NCI-H345 (cell line): ENCODE measurements around the gene DTWD2.
"Not testable (repeated sequence)": the region's sequence is repeated elsewhere in the genome, so short reads cannot be mapped to it uniquely, and the experiment has no call there.

Experiments used
- DNase-seq: peaks from one replicate; lab custom pipeline; 2025; lab: John Stamatoyannopoulos, UW

Gene DTWD2

DNA sequence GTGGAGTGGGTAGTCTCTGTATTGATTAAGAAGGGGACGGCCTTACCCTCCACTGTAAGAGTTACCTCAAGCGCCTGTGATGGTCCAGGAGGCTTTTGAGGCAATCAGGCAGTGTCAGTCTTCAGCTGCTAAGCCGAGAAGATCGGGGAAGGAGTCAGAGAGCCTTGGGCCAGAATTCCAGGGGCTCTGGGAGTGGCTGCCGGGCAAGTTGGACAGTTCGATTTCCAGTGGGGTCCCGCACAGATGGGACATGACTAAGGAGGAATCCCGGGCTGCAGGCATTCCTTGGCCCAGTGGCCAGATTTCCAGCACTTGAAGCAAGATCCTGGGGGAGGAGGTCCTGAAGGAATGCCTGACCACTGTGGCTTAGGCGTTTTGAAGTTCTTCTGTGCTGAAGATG is 38.0 kb downstream of the DTWD2 start:
- not testable (repeated sequence) for DNase-seq

GRCh38 chr5:118946138-118946800 is 42.1 kb downstream of the DTWD2 start:
- DNase-seq = no peak

- no peak for DNase-seq
These were observed 50.8 kb downstream of the DTWD2 start for GRCh38 chr5:118937393-118938061.

- DNase-seq = no peak
These were observed 54.6 kb downstream of the DTWD2 start for GRCh38 chr5:118933703-118934102.

DNA sequence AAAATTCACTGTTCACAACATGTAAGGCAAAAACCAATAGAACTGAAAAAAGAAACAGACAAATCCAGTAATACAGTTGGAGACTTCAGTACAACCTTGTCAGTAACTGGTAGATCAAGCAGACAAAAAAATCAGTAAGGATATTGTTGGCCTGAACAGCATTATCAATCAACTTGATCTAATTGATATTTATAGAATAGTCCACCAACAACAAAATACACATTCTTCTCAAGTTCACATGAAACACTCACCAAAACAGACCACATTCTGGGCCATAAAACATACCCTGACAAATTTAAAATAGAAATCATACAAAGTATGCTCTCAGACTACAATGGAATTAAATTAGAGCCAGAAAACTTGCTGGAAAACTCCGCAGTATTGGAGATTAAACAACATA is 56.8 kb downstream of the DTWD2 start:
- no peak for DNase-seq

DNA sequence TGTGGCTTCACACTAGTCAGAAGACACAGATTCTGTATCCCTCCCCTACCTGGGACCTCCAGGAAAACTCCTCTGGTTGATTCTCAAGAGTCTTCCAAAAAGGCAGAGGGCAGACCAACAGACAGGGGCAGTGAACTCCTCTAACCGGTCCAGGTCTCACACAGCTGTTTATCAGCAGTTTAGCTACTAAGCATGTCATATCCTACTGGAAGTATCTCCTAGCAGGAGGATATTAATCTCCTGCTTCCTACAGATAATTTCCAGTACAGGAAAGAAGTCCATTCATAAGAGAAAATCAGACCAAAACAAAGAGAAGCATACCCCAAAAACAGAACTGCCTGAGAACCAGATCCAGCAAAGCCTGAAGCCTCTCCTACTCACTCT is 64.3 kb downstream of the DTWD2 start:
- no peak for DNase-seq

DNA sequence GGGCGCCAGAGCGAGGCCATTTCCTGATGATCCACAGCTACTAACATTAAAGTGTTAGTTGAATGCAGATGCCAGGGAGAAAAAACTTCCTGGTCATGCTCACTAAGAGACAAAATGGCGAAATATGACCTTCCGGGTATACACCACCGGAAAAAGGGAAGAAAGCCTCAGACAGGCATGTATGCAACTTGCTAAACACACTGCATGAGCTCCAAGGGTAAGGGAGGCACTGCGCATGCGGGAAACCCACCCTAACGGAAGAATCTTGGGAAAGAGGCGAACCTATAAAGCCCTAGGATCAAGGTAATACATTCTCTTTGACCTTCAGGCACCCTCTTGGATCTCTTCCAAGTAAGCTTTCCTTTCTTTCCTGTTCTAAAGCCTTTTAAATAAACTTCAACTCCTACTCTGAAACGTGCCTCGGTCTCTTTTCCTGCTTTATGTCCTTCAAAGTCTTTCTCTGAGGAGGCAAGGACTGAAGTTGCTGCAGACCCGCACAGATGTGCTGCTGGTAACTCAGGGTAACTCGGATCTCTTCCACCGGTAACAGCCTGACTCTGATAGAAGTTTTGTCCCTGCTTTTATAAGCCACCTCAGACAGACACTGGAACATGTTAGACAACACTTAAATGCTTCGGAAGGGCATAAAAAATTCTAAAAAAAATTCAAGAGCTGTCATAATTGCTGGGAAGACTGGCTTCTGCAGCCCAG is 64.9 kb downstream of the DTWD2 start:
- no peak for DNase-seq

- DNase-seq = no peak
These were observed 66.5 kb downstream of the DTWD2 start for GRCh38 chr5:118921866-118922265.

DNA sequence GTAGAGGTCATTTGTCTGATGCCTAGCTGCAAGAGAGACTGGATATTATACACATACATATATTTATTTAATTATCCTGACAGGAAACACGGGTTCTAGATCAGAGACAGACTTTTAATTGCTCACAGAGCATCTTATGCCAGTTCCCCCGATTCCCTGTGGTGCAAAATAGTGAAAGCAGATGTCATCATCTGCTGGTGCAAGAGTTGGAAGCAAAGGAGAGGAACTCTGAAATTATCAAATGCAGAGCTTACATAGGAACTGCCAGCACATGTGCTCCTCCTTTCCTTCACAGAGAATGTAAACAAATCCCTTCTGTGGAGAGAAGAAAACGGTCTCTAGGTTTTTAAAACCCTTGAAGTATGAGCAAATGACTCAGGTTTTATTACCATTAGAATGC is 69.3 kb downstream of the DTWD2 start:
- DNase-seq = no peak

- no peak for DNase-seq
These were observed 70.1 kb downstream of the DTWD2 start for GRCh38 chr5:118918232-118918631.

- not testable (repeated sequence) for DNase-seq
These were observed 80.8 kb downstream of the DTWD2 start for GRCh38 chr5:118907536-118907935.

DNA sequence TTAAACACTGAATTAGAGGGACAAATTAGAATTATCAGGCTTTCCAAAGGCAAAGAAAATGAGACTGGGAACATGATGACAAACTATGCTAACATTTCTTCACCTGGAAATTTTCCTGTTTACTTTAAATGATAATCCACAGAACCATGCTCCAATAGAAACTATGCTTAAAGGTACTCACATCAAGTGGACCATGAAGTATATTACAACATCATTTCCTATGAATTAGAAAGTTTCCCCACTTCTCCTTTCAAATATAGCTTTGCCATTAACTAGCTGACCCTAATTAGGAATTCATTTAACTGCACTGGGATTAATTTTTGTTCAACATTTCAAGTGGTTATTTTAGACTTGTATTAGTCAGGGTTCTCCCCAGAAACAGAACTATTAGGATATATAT is 81.4 kb downstream of the DTWD2 start:
- no peak for DNase-seq

DNA sequence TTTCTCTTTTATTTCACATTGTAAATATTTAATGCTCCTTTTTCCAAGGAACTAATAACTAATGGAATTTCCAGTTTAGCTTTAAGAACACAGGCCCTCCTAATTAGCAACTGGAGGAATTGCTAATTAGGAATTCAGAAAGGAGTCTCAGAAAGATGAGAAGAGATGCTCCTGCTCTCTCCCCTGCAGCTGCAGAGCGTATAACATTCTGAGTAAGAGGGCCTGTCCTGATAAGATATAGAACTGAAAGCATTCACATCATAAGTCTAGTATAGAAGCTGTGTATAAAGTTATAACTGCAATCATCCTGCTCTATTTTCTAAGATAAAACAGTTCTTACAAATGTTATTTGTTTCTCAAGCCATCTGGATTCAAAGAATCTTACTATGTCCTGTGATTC is 83.2 kb downstream of the DTWD2 start:
- DNase-seq = no peak

DNA sequence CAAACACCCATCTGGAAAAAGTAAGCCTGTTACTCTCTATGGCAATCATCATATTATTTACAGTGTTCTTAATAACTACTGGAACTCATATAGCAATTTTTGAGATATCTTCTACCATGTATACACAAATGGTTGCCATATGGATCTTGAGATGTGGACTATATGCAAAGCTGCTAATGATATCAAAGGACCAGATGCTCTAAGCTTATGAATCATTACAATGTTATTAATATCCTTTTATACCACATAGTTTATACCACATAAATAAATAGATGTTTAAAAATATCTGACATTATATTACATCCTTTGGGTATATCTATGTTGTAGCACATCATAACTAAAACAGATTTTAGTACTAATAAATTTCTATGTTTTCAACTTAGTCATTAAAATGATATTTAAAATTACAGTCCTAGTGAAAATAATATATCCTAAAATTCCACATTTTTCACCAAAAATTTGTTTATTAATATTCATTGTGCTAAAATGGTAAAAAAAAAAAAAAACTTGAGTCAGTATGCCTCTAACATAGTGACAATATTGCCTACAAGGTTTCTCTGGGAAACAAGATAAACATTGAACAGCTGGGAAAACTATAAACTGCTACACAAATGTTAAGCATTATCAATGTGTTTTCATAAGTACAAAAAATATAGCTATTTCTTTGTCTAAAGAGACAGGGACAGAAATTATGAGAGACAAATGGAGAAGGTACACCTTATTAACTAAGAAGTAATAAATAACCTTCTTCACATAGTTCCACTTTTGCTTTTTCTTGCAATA is 85.5 kb downstream of the DTWD2 start:
- no peak for DNase-seq

DNA sequence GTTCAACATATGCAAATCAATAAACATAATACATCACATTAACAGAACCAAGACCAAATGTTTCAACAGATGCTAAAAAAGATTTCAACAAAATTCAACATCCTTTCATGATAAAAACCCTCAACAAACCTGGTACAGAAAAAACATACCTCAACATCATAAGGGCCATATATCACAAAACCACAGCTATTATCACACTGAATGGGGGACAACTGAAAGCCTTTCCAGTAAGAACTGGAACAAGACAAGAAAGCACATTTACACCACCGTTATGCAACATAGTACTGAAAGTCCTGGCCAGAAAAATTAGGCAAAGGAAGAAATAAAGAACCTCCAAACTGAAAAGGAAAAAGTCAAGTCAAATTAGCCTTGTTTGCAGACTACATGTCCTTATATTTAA is 93.6 kb downstream of the DTWD2 start:
- no peak for DNase-seq

DNA sequence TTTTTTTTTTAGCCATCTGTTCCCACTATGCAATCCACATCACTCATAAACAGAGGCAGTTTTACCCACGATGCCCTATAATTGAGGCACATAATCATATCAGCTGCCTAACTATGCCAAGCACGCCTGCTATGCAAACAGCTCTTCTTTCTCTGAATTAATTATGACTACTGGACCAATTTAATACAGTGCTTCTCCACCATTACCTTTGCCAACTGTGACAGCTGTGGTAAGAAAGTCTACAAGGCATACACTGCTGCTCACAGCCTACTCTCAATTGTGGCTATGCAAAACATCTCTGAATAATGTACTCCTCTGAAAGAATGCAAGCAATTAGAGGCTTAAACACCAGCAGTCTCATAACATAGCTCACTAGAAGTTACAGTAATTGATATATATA is 97.1 kb downstream of the DTWD2 start:
- DNase-seq = no peak

DNA sequence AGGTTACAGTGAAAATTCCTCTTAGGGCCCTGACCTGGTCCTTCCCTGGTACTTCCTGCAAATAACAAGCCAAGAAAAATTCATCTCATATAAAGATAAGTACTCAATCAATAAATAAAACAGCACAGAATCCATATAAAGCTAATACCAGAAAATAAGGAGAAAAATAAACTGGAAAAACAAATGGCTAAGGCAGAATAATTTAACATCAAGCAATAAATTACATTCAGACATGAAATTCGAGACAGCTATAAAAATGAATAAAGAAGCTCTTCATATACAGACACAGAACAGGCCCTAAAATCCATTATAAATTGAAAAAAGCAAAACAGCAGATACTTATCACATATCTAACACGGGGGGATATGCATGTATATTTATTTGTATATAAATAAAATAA is 99.2 kb downstream of the DTWD2 start:
- DNase-seq = no peak

DNA sequence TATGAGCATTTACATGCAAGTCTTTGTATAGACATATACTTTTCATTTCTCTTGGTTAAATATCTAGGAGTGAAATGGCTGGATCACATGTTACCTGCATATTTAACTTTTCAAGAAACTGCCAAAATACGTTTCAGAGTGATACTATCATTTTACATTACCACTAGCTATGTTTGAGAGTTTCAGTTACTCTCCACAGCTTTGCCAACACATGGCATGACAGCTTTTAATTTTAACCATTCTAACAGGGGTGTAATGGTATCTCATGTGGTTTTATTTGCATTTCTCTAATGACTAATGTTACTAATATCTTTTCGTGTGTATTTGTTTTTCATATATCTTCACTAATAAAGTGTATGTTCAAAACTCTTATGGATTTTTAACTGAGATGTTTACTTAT is 99.8 kb downstream of the DTWD2 start:
- no peak for DNase-seq

GRCh38 chr5:118883362-118883761 is 105.0 kb downstream of the DTWD2 start:
- no peak for DNase-seq

- DNase-seq = no peak
These were observed 105.7 kb downstream of the DTWD2 start for GRCh38 chr5:118882666-118883065.

DNA sequence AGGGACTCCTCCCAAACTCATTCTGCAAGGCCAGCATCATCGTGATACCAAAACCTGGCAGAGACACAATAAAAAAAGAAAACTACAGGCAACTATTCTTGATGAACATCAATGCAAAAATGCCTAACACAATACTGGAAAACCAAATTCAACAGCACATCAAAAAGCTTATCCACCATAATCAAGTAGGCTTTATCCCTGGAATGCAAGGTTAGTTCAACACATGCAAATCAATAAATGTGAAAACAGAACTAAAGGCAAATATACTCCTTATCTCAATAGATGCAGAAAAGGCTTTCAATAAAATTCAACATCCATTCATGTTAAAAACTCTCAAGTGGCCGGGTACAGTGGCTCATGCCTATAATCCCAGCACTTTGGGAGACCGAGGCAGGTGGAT is 111.5 kb downstream of the DTWD2 start:
- DNase-seq = not testable (repeated sequence)

- no peak for DNase-seq
These were observed 113.2 kb downstream of the DTWD2 start for GRCh38 chr5:118875131-118875530.

- DNase-seq = no peak
These were observed 114.9 kb downstream of the DTWD2 start for GRCh38 chr5:118873417-118873816.
